Peyer's patch (tissue), 4 donors: Measurements from ENCODE around the gene CCDC71L. TPM values are rescaled to one million over a fixed set of nuclear protein-coding genes. Genes with fewer than 3 reads are reported as not detected.

Experiments
- DNase-seq, 3 donors: peaks; one replicate each; pipeline ENCODE4 v3.0.0-alpha.2; 2017 to 2019
- H3K27ac ChIP-seq, 4 donors: fragments of 200-600 bp; sonication (generic); one replicate each; pipeline ENCODE4 v1.5.1; 2016 to 2019
- H3K27me3 ChIP-seq, 2 donors: fragments of 200-600 bp; sonication (generic); one replicate each; pipeline ENCODE4 v1.5.1; 2019
- H3K36me3 ChIP-seq, 3 donors: fragments of 200-600 bp; sonication (generic); one replicate each; pipeline ENCODE4 v1.5.1; 2016 to 2019
- H3K4me1 ChIP-seq, 4 donors: fragments of 200-600 bp; sonication (generic); one replicate each; pipeline ENCODE4 v1.5.1; 2016 to 2019
- H3K4me3 ChIP-seq, 4 donors: fragments of 200-600 bp; sonication (generic); 1 replicate in 3 of 4; 2 replicates in 1 of 4; pipeline ENCODE4 v1.5.1; 2016 to 2019; ENCODE audit warnings: mild to moderate bottlenecking in 1 of 4
- H3K9me3 ChIP-seq, 4 donors: fragments of 200-600 bp; sonication (generic); one replicate each; pipeline ENCODE4 v1.5.1; 2016 to 2019; ENCODE audit warnings: mild to moderate bottlenecking in 1 of 4
- CTCF ChIP-seq, 6 experiments: fragments of 450-650 bp in 4 of 6; fragments of 200-600 bp in 2 of 6; sonication (generic) in 1 of 6; IDR thresholded peaks; one replicate each; pipeline ENCODE4 v1.5.1; 2017 to 2019; ENCODE audit warnings: antibody characterized with exemption in 6 of 6, mild to moderate bottlenecking in 3 of 6, moderate library complexity in 1 of 6
- POLR2A ChIP-seq, 2 donors: fragments of 450-650 bp; IDR thresholded peaks; one replicate each; pipeline ENCODE4 v1.5.1; 2017; ENCODE audit warnings: antibody characterized with exemption in 2 of 2, mild to moderate bottlenecking in 2 of 2, moderate library complexity in 2 of 2
- total RNA-seq, 4 donors: library from RNA; depleted of rRNA; stranded (reverse); fragments of >200 nt; gene quantifications; one replicate each; pipeline ENCODE4 v1.1.0, GENCODE V29; 2016

The CCDC71L gene
- total RNA-seq, 4 donors from 2014 or later = 20.3 to 33.8 (median 23.8) TPM

GRCh38 chr7:106634958-106635357 is 26.0 kb downstream of the CCDC71L start:
- H3K9me3 ChIP-seq = no peaks in the 10 kb centered on the region
- H3K36me3 ChIP-seq = no peaks in the 10 kb centered on the region
- H3K4me1 ChIP-seq = no peaks in the 10 kb centered on the region
- no peak for DNase-seq
- H3K27ac ChIP-seq = no peak overlapping the region
- no peaks in the 10 kb centered on the region for H3K27me3 ChIP-seq
- no peak for TF ChIP-seq CTCF (IDR thresholded peaks at IDR 0.05)
- TF ChIP-seq POLR2A (IDR thresholded peaks at IDR 0.05) = no peak
- no peak overlapping the region for H3K4me3 ChIP-seq

- peaks cover 0 to 3% (median 0%) of the 10 kb centered on the region in 4 donors for H3K4me1 ChIP-seq
- H3K36me3 ChIP-seq = no peaks in the 10 kb centered on the region
- no peak overlapping the region for H3K27ac ChIP-seq
- H3K27me3 ChIP-seq = no peaks in the 10 kb centered on the region
- no peaks in the 10 kb centered on the region for H3K9me3 ChIP-seq
- TF ChIP-seq POLR2A (IDR thresholded peaks at IDR 0.05) (no peak), CTCF (IDR thresholded peaks at IDR 0.05) (no peak)
- H3K4me3 ChIP-seq = no peak overlapping the region
- DNase-seq = no peak
Observed at GRCh38 chr7:106630648-106631047, 30.3 kb downstream of the CCDC71L start.

GRCh38 chr7:106629516-106629915 is 31.4 kb downstream of the CCDC71L start:
- Histone ChIP-seq H3K36me3 (no peaks in the 10 kb centered on the region), H3K27me3 (no peaks in the 10 kb centered on the region), H3K4me1 (peaks cover 0 to 6% (median 0%) of the 10 kb centered on the region in 4 donors), H3K9me3 (no peaks in the 10 kb centered on the region), H3K4me3 (no peak overlapping the region), H3K27ac (no peak overlapping the region)
- no peak for TF ChIP-seq POLR2A (IDR thresholded peaks at IDR 0.05)
- no peak for TF ChIP-seq CTCF (IDR thresholded peaks at IDR 0.05)
- no peak for DNase-seq

- no peak overlapping the region for H3K27ac ChIP-seq
- no peak overlapping the region for H3K4me3 ChIP-seq
- no peak for DNase-seq
Observed at GRCh38 chr7:106626376-106627164, 34.4 kb downstream of the CCDC71L start.

GRCh38 chr7:106625678-106626301 is 35.2 kb downstream of the CCDC71L start:
- TF ChIP-seq CTCF (IDR thresholded peaks at IDR 0.05) (no peak), POLR2A (IDR thresholded peaks at IDR 0.05) (no peak)
- H3K27ac ChIP-seq = no peak overlapping the region
- H3K4me1 ChIP-seq = peaks cover 0 to 6% (median 0%) of the 10 kb centered on the region in 4 donors
- H3K36me3 ChIP-seq = no peaks in the 10 kb centered on the region
- no peak for DNase-seq
- no peak overlapping the region for H3K4me3 ChIP-seq
- peaks cover 0 to 8% (median 2%) of the 10 kb centered on the region in 4 donors for H3K9me3 ChIP-seq
- no peaks in the 10 kb centered on the region for H3K27me3 ChIP-seq

More at GRCh38 chr7:106626376-106627164, 34.4 kb downstream of the CCDC71L start:
- Histone ChIP-seq H3K36me3 (no peaks in the 10 kb centered on the region), H3K4me1 (peaks cover 0 to 6% (median 0%) of the 10 kb centered on the region in 4 donors), H3K9me3 (peaks cover 0 to 5% (median under 1%) of the 10 kb centered on the region in 4 donors), H3K27me3 (no peaks in the 10 kb centered on the region)
- TF ChIP-seq CTCF (IDR thresholded peaks at IDR 0.05) (no peak), POLR2A (IDR thresholded peaks at IDR 0.05) (no peak)
